Stimulated activated CD4-positive, alpha-beta T cell treated with anti-CD3 and anti-CD28 coated beads, Interleukin-15, amount 100 ng/mL, for 24 hours (primary cell): Measurements from ENCODE around the gene NEGR1.

Source experiments
- DNase-seq: peaks from one replicate; pipeline ENCODE4 v3.0.0-alpha.2; 2020

The NEGR1 gene

GRCh38 chr1:72229893-72230292 is 52.4 kb downstream of the NEGR1 start:
- no peak for DNase-seq

- no peak for DNase-seq
These were observed 54.7 kb downstream of the NEGR1 start for GRCh38 chr1:72227667-72228066.

- DNase-seq = no peak
These were observed 57.8 kb downstream of the NEGR1 start for GRCh38 chr1:72224506-72224905.

- DNase-seq = no peak
These were observed 60.5 kb downstream of the NEGR1 start for GRCh38 chr1:72221811-72222210.

- no peak for DNase-seq
These were observed 64.1 kb downstream of the NEGR1 start for GRCh38 chr1:72218141-72218739.

GRCh38 chr1:72207059-72207458 is 75.3 kb downstream of the NEGR1 start:
- DNase-seq = no peak

GRCh38 chr1:72202761-72203160 is 79.6 kb downstream of the NEGR1 start:
- DNase-seq = no peak

- DNase-seq = no peak
These were observed 84.6 kb downstream of the NEGR1 start for GRCh38 chr1:72197786-72198185.

GRCh38 chr1:72186733-72187307 is 95.5 kb downstream of the NEGR1 start:
- no peak for DNase-seq

- DNase-seq = no peak
These were observed 98.1 kb downstream of the NEGR1 start for GRCh38 chr1:72184099-72184701.

GRCh38 chr1:72182859-72183258 is 99.5 kb downstream of the NEGR1 start:
- no peak for DNase-seq

- DNase-seq = no peak
These were observed 104.1 kb downstream of the NEGR1 start for GRCh38 chr1:72178266-72178665.

- DNase-seq = no peak
These were observed 104.6 kb downstream of the NEGR1 start for GRCh38 chr1:72177711-72178110.

GRCh38 chr1:72170246-72170645 is 112.1 kb downstream of the NEGR1 start:
- DNase-seq = no peak

- no peak for DNase-seq
These were observed 115.9 kb downstream of the NEGR1 start for GRCh38 chr1:72166426-72166825.

- no peak for DNase-seq
These were observed 131.8 kb downstream of the NEGR1 start for GRCh38 chr1:72150508-72150907.

GRCh38 chr1:72141875-72142274 is 140.5 kb downstream of the NEGR1 start:
- DNase-seq = no peak

GRCh38 chr1:72140222-72140621 is 142.1 kb downstream of the NEGR1 start:
- no peak for DNase-seq

GRCh38 chr1:72137656-72138055 is 144.7 kb downstream of the NEGR1 start:
- no peak for DNase-seq

GRCh38 chr1:72129869-72130268 is 152.5 kb downstream of the NEGR1 start:
- DNase-seq = no peak

GRCh38 chr1:72122099-72122880 is 160.0 kb downstream of the NEGR1 start:
- no peak for DNase-seq

GRCh38 chr1:72119491-72119890 is 162.8 kb downstream of the NEGR1 start:
- DNase-seq = no peak

- DNase-seq = no peak
These were observed 164.7 kb downstream of the NEGR1 start for GRCh38 chr1:72117621-72118020.

GRCh38 chr1:72115290-72115689 is 167.0 kb downstream of the NEGR1 start:
- DNase-seq = no peak
